ENCODE results near the gene RIOX2. TPM values are rescaled to one million over a fixed set of nuclear protein-coding genes. Genes with fewer than 3 reads are reported as not detected.

The RIOX2 gene
- polyA plus RNA-seq (2011; rRNA removed) (23.1 and 27.3 TPM in 2 replicates), polyA minus RNA-seq (2011; rRNA and poly(A)+ RNA removed) (30.6 and 32.4 TPM in 2 replicates)

DNA sequence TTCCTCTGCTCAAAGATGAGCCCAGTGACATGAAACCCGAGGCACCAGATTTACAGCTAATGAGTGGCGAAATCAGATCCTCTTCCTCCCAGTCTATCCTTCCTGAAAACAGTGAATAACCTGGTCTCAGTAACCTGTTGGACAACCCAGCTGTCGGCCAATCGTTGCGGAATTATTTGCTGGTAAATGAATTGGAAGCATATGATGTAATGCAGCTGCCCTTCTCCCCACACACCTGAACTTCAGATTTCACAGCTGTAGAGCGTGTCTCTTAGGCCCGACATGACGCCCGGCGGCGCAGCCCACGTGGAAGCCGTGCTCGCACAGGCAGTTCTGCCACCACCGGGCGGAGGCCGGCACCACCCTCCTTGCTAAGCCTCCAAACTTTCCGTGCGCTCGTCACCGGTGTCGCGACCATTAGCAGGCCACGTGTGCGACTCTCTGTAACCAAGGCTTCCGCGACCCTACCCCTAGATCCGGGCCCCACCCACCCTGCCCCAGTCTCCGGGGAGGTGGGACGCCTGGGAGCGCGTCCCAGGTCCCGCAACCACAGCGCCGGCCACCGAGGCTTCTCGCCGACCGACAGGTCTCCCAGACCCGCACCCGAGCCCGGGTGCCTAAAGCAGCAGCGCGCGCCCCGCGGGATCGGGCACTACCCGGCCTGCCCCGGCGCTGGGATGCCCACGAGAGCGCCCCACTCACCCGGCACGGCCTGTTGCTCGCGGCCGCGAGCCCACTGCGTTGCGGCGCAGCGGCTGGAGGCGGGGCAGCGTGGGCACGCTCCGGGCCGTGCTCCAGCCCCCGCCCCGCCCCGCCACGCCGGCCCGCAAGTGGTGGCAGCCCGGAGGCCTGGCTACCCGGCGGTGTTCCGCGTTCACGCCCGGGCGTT lies at the start of gene RIOX2:
TSS of gene RIOX2 (minus strand) at position 753 of the 889 bp plus-strand sequence. CDS start 4,838 bp downstream, outside the sequence.
- ChIA-PET CTCF (interaction anchor here (0.8 to 1.9 kb wide), 3 partner anchors 16 to 51 kb away, joined by 3 to 8 read pairs (median 6); no protein-coding TSS in a partner anchor), POLR2A (interaction anchor here (1.5 kb wide), 1 partner anchor 150 kb away, joined by 5 read pairs; the partner anchor contains the start of gene CRYBG3)
- DNase-seq (ENCODE audit: low read depth, low spot score), result no peak
- TF ChIP-seq, protein P1, sequence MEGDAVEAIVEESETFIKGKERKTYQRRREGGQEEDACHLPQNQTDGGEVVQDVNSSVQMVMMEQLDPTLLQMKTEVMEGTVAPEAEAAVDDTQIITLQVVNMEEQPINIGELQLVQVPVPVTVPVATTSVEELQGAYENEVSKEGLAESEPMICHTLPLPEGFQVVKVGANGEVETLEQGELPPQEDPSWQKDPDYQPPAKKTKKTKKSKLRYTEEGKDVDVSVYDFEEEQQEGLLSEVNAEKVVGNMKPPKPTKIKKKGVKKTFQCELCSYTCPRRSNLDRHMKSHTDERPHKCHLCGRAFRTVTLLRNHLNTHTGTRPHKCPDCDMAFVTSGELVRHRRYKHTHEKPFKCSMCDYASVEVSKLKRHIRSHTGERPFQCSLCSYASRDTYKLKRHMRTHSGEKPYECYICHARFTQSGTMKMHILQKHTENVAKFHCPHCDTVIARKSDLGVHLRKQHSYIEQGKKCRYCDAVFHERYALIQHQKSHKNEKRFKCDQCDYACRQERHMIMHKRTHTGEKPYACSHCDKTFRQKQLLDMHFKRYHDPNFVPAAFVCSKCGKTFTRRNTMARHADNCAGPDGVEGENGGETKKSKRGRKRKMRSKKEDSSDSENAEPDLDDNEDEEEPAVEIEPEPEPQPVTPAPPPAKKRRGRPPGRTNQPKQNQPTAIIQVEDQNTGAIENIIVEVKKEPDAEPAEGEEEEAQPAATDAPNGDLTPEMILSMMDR (IDR thresholded peaks at IDR 0.05; ENCODE audit: low read depth, low read length), result 0 out of 2 replicates have a peak, but pooled peaks have one; percentile 15
- Histone ChIP-seq H3K27ac (ENCODE audit: low read depth, low read length) (peak within 1 kb of the TSS; percentile 13), H3K9me3 (ENCODE audit: control insufficient read depth, insufficient read depth, low read length) (no peaks in the 10 kb centered on the region), H3K4me3 (ENCODE audit: low read depth, low read length) (peak within 1 kb of the TSS; percentile 69), H3K27me3 (ENCODE audit: control insufficient read depth, insufficient read depth, low read length) (no peaks in the 10 kb centered on the region)

DNA sequence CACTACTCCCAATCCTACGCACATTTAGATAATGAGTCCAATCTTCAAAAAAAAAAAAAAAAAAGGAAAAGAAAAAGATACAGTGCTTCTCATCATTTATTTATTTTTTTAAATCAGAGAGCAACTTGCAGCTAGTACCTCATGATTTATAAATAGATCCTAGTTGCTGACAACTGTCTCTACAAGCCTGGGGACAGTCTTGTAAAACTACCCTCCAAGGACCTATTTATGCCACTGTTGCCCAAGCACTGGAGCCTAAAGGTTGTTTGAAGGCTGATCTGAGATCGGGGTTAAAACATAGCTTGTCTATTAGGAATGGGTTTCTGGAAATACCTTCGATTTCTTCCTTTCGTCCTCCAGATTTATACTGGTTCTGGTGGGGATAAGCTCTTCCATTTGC lies 48.2 kb upstream of the RIOX2 start:
- no peak for DNase-seq (ENCODE audit: low read depth, low spot score)

DNA sequence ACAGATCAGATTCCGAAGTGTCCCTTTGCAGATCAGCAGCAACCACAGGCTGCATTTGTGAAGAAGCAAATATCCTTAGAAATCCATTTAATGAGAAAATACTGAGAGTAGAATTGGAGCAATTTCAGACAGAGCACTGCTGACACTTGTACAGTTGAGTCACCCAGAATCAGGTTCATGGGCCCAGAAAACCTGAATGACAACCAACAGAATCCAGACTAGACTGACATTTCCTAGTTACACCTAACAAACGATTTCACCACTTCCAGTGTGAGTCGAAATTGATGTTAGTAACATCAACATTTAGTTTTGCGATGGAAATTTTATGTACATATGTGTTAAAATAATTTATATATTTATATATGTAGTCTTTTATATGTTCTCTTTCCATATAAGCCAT lies 46.1 kb upstream of the RIOX2 start:
- H3K4me3 ChIP-seq (ENCODE audit: low read depth, low read length), result no peak overlapping the region
- no peak for DNase-seq (ENCODE audit: low read depth, low spot score)
- TF ChIP-seq, protein P1 (IDR thresholded peaks at IDR 0.05; ENCODE audit: low read depth, low read length), result no peak
- peaks cover 2% of the 10 kb centered on the region for H3K27me3 ChIP-seq (ENCODE audit: control insufficient read depth, insufficient read depth, low read length)
- H3K27ac ChIP-seq (ENCODE audit: low read depth, low read length), result no peak overlapping the region
- no peaks in the 10 kb centered on the region for H3K9me3 ChIP-seq (ENCODE audit: control insufficient read depth, insufficient read depth, low read length)
- ChIA-PET POLR2A (no interaction called here), CTCF (no interaction called here)

More for the DNA sequence above, 48.2 kb upstream of the RIOX2 start:
- no peaks in the 10 kb centered on the region for H3K9me3 ChIP-seq (ENCODE audit: control insufficient read depth, insufficient read depth, low read length)
- ChIA-PET CTCF (interaction anchor here (0.7 to 9.1 kb wide), 5 partner anchors 13 to 1045 kb away, joined by 3 to 181 read pairs (median 89); no protein-coding TSS in a partner anchor), POLR2A (no interaction called here)
- H3K4me3 ChIP-seq (ENCODE audit: low read depth, low read length), result no peak overlapping the region
- TF ChIP-seq, protein P1 (IDR thresholded peaks at IDR 0.05; ENCODE audit: low read depth, low read length), result no peak
- peaks cover 2% of the 10 kb centered on the region for H3K27me3 ChIP-seq (ENCODE audit: control insufficient read depth, insufficient read depth, low read length)
- no peak overlapping the region for H3K27ac ChIP-seq (ENCODE audit: low read depth, low read length)

DNA sequence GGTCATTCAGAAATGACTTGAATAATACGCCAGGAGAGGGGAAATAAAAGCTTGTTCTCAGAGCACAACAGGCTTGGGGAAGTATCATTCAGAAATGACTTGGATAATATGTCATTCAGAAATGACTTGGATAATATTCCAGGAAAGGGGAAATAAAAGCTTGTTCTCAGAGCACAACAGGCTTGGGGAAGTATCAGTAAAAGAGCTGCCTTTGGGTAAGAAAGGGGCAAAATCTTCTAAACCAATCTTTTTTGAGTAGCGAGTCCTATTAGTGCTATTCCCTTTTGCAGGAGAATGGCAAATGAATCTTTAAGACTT lies 42.0 kb upstream of the RIOX2 start:
- no peak overlapping the region for H3K4me3 ChIP-seq (ENCODE audit: low read depth, low read length)
- CTCF ChIA-PET, result interaction anchor here (0.9 to 5.8 kb wide), 6 partner anchors 9 to 315 kb away, joined by 3 to 57 read pairs (median 4); no protein-coding TSS in a partner anchor
- H3K27ac ChIP-seq (ENCODE audit: low read depth, low read length), result no peak overlapping the region
- no peaks in the 10 kb centered on the region for H3K9me3 ChIP-seq (ENCODE audit: control insufficient read depth, insufficient read depth, low read length)
- no peaks in the 10 kb centered on the region for H3K27me3 ChIP-seq (ENCODE audit: control insufficient read depth, insufficient read depth, low read length)
- TF ChIP-seq, protein P1 (IDR thresholded peaks at IDR 0.05; ENCODE audit: low read depth, low read length), result no peak
- POLR2A ChIA-PET, result no interaction called here
- no peak for DNase-seq (ENCODE audit: low read depth, low spot score)
